HG02970 (cell line): Measurements from ENCODE around the gene BRWD1.
"Not testable (repeated sequence)": the region's sequence is repeated elsewhere in the genome, so short reads cannot be mapped to it uniquely, and the experiment has no call there.

Experiments used
- ATAC-seq: cut with Tn5 transposase; IDR thresholded peaks from one replicate; pipeline ENCODE4 v1.9.1; 2021; ENCODE audit warnings: mild to moderate bottlenecking, moderate library complexity, moderate number of reproducible peaks; ENCODE audit not compliant: unreplicated experiment, low FRiP score

The BRWD1 gene

DNA sequence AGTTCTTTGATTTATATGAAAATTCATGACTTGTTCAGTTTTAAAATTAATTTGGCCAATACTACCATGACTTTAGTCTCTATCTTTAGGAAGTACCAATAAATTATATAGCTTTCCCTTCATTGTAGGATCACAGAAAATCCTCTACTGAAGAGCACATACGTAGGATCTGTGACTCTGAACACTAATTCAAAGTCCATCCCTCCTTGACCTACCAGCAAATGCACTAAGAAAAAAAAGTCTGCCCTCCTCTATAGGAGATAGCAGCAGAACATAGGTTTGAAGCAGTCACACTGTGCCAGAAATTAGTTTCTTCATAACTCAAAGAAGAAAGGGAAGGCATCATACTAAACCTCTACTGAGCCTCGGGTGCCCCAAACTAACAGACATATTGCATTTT, 16.5 kb downstream of the BRWD1 start:
- ATAC-seq: no peak

DNA sequence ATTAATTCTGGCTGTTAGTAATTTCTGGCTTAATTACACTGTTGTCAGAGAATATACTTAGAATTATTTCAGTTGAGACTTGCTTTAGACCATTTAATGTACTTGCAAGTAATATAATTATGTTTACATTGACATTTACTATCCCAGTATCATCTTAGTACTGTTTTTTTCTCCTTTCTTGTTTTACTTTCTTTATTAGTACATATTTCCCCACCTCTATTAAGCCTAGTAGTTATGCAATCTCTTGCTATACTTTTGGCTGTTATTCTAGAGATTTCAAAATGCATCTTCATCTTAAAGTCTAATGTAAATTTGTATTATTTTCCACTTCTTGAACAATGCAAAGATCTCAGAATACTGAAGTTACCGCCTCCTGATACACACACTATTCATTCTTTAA, 24.4 kb downstream of the BRWD1 start:
- no peak for ATAC-seq

- no peak for ATAC-seq
These were observed 30.5 kb downstream of the BRWD1 start for GRCh38 chr21:39282911-39283310.

GRCh38 chr21:39281853-39282252, 31.6 kb downstream of the BRWD1 start:
- no peak for ATAC-seq

DNA sequence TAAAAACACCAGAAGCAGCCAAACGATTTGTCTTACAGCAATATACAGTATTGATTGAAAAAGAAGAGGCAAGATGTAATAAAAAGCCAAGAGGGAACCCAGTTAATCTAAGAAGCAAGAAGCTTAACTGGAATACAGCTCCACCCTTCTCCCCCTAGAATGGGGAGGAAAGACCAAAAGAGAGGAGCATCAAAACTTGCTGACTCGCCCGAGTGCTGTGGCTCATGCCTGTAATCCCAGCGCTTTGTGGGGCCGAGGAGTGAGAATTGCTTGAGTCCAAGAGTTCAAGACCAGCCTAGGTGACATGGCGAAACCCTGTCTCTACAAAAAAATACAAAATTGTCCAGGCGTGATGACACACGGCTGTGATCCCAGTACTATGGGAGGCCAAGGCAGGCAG, 32.2 kb downstream of the BRWD1 start:
- ATAC-seq: no peak

- ATAC-seq: no peak
These were observed 43.8 kb downstream of the BRWD1 start for GRCh38 chr21:39269620-39270019.

DNA sequence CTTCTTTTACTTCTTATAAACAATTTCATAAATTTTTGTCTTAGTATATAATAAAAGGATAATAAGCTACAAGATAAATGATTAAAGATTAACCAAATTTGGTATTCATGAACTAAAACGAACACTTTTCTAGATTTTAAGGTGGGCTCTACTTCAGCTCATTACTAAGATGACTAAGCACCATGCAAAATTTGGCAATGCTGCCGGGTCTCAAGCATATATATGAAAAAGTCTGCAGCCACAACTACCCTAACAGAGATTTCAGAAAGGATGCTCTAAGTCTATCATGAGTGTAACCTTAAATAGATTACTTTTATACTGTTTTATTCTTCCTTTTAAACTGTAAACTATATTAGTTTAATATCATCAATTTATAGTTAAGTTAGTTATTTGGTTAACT, 47.8 kb downstream of the BRWD1 start:
- ATAC-seq: no peak

- no peak for ATAC-seq
These were observed 50.1 kb downstream of the BRWD1 start for GRCh38 chr21:39263372-39263771.

- no peak for ATAC-seq
These were observed 55.2 kb downstream of the BRWD1 start for GRCh38 chr21:39258207-39258606.

DNA sequence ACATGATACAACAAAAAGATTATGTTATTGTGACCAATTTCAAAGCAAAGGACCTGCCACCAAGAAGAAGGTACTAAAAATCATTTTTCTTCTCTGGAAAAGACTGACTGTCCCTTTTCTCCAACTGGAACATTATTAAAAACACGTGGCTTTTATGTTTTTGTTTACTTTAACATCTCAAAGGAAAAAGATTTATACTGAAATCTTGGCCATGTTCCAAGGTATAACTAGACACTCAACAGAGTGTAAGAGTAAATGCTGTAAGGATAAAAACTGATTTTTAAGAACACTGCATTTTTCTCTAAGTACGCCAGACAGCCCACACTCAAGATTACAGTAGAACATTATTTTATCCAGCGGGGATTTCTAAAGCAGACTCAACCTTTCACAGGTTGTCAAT, 62.1 kb downstream of the BRWD1 start:
- ATAC-seq: no peak

- ATAC-seq: no peak
These were observed 75.2 kb downstream of the BRWD1 start for GRCh38 chr21:39238275-39238674.

DNA sequence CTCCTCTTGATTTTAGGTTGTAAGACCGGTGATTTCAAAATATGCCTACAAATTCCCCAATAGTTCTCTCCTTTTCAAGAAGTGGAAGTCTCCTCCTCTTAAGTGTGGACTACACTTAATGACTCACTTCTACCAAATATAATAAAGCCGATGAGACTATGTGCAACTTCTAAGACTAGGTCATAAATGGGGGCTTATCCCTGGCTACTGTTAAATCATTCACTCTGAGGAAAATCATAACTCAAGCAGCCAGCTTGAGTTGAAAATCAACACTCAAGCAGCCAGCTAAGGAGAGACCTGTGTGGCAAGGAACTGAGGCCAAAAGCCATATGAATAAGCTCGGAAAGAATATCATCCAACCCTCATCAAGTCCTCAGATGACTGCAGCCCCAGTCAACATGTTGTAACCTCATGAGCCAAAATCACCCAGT, 80.6 kb downstream of the BRWD1 start:
- no peak for ATAC-seq

DNA sequence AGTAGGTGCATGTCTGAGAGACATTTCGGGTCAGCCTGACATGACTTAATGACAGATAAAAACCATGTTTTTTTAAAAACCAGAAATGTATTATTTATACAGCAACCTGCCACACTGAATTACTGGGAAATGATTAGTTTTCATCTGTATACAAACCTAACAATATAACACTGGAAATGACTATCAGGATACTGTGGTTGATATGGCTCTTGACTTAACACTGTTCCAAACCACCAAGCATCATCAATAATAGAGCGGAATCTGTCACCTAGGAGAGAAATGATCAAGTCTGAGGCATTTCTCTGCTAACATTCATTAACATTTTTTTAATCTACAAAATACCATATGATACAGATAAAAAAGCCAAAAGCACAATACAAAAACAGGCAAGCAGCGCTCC, 88.5 kb downstream of the BRWD1 start:
- no peak for ATAC-seq

DNA sequence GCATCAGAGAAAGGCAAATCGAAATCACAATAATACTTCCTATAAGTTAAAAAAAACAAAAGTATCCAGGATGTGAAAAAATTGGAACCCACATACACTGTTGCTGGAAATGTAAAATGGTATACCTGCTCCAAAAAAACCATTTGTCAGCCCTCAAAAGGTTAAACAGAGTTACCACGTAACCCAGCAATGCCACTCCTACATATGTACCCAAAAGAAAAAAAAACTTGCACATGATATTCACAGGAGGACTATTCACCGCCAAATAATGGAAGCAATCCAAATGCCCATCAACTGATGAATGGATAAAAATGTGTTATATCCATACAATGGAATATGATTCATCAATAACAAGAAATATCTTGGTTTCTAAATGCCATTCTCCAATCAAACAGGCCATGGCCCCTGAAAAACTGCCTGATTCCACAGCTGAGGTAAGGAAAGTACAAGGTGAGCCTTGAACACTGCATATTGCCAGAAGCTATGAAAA, 91.4 kb downstream of the BRWD1 start:
- ATAC-seq: no peak

DNA sequence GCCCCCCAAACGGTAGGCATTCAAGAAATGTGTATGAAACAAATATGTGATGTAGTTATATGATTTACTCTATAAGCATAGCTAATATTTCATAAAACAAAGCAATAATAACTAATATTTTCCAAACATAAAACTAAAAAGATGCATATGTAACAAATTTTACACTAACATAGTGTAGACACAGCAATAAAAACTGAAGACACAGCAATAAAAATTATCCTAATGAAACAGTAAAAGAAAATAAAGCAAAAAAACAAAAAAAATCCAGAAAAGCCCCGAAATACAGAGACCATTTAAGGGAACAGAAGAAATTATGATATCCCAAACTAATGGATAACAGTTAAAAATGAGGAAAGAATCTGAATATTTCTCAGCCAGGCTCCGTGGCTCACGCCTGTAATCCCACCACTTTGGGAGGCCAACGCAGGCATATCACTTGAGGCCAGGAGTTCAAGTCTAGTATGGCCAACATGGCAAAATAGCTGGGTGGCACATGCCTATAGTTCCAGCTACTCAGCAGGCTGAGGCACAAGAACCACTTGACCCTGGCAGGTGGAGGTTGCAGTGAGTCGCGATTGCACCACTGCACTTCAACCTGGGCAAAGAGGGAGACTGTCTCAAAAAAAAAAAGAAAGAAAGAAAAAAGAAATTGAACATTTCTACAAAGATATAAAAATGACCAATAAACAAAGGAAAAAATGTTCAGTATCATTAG, 92.0 kb downstream of the BRWD1 start:
- no peak for ATAC-seq

DNA sequence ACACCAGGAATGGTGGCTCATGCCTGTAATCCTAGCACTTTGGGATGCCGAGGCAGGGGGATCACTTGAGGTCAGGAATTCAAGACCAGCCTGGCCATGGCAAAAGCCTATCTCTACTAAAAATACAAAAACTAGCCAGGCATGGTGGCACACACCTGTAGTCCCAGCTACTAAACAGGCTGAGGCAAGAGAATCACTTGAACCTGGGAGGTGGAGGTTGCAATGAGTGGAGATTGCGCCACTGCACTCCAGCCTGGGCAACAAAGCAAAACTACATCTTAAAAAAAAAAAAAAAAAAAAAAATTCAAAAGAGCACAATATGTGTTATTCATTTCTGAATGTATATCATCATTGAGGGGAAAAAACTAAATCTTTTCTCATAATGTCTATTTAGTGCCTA, 92.6 kb downstream of the BRWD1 start:
- ATAC-seq: not testable (repeated sequence)

DNA sequence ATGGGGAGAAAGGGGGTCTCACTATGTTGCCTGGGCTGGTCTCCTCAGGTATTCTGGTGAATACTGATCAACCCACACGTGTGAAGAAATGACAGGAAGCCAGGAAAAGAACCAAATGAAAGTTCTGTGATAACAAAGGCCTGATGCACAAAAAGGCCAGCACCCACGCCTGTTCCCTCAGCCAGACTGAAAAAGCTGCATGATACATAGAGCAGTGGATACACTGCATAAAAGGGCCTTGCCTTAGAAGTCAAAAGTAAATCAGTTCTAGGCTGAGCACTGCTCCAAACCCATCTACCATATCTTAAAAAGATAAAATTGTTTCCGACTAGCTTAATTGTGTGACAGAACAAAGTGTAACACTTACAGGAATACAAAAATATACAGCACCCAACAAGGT, 93.3 kb downstream of the BRWD1 start:
- ATAC-seq: no peak

DNA sequence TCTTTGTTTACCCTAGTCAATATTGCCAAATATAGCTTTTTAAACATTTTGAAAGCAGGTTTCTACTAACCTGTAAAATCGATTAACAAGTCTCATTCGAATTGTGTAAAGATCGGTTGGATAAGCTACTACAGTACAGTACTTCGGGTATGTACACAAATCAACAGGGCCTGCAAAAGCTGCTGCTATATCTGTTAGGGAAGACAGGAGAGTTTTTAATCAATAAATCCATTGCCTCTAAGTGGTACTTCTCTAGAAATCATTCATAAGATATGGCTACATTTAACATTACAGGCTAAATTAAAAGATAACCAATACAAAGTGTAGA, 95.4 kb downstream of the BRWD1 start:
- no peak for ATAC-seq

DNA sequence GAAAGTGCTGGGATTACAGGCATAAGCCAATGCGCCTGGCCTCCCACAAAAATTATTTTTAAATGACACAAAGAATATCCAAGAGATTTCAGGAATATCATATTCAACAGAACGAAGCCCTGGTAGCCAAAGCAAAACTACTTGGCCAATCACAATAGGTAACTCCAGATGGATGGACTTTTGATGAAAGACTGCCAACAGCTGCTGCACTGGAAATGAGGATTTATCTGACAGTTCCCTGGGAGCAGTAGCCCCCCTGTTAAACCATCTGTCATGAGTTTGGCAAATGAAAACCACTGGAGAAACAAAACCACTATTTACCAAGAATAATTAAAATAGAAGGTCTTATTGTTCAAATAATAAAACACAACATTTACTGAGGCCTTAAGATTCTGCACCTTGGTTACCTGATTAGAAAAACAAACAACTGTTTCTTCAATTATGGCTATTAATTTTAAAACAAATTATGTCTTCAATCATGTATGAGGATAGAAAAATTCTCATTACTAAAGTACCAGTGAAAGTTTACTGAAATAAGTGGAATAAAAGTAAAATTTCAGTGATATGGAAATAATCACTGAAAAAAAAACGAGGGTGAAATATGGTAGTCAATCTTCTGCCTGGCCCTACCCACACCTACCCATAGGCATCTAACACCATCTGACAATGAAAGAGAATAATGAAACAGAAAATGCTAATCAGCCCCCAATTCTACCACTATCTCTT, 95.9 kb downstream of the BRWD1 start:
- ATAC-seq: no peak

GRCh38 chr21:39216290-39216689, 97.1 kb downstream of the BRWD1 start:
- no peak for ATAC-seq

- ATAC-seq: no peak
These were observed 98.4 kb downstream of the BRWD1 start for GRCh38 chr21:39215078-39215477.

GRCh38 chr21:39209334-39209688, 104.1 kb downstream of the BRWD1 start:
- no peak for ATAC-seq
